Stimulated activated CD8-positive, alpha-beta memory T cell treated with anti-CD3 and anti-CD28 coated beads, Interleukin-4, amount 100 ng/mL, for 24 hours (primary cell): ENCODE measurements around the gene RPE.

Experiments
- DNase-seq: peaks from one replicate; pipeline ENCODE4 v3.0.0-alpha.2; 2020; ENCODE audit warnings: low read depth

Gene RPE

GRCh38 chr2:210000464-210001324, 1.7 kb upstream of the RPE start:
- no peak for DNase-seq

- no peak for DNase-seq
Measured at GRCh38 chr2:210003359-210003758, 921 bp downstream of the RPE start.

GRCh38 chr2:210004881-210005280, 2.4 kb downstream of the RPE start:
- no peak for DNase-seq

GRCh38 chr2:210007895-210008294, 5.5 kb downstream of the RPE start:
- DNase-seq = no peak

GRCh38 chr2:210009126-210009525, 6.7 kb downstream of the RPE start:
- no peak for DNase-seq

- DNase-seq = no peak
Measured at GRCh38 chr2:210009896-210010295, 7.5 kb downstream of the RPE start.

- no peak for DNase-seq
Measured at GRCh38 chr2:210020138-210020537, 17.7 kb downstream of the RPE start.

GRCh38 chr2:210022824-210023223, 20.4 kb downstream of the RPE start:
- no peak for DNase-seq

GRCh38 chr2:210027608-210028007, 25.2 kb downstream of the RPE start:
- DNase-seq = no peak

- DNase-seq = no peak
Measured at GRCh38 chr2:210028178-210028577, 25.7 kb downstream of the RPE start.

GRCh38 chr2:210034087-210034683, 31.7 kb downstream of the RPE start:
- no peak for DNase-seq

- DNase-seq = no peak
Measured at GRCh38 chr2:210035679-210036078, 33.2 kb downstream of the RPE start.

GRCh38 chr2:210038078-210038477, 35.6 kb downstream of the RPE start:
- no peak for DNase-seq

GRCh38 chr2:210046851-210047500, 44.5 kb downstream of the RPE start:
- DNase-seq = no peak

GRCh38 chr2:210049831-210050230, 47.4 kb downstream of the RPE start:
- no peak for DNase-seq

GRCh38 chr2:210050885-210051284, 48.4 kb downstream of the RPE start:
- DNase-seq = no peak

GRCh38 chr2:210054696-210055095, 52.3 kb downstream of the RPE start:
- no peak for DNase-seq

- no peak for DNase-seq
Measured at GRCh38 chr2:210055825-210056224, 53.4 kb downstream of the RPE start.

GRCh38 chr2:210063306-210063705, 60.9 kb downstream of the RPE start:
- DNase-seq = no peak
